Measurements from ENCODE around the gene SLITRK3.

GRCh38 chr3:165169368-165169767, 26.8 kb downstream of the SLITRK3 start:
- TF ChIP-seq, protein P1, sequence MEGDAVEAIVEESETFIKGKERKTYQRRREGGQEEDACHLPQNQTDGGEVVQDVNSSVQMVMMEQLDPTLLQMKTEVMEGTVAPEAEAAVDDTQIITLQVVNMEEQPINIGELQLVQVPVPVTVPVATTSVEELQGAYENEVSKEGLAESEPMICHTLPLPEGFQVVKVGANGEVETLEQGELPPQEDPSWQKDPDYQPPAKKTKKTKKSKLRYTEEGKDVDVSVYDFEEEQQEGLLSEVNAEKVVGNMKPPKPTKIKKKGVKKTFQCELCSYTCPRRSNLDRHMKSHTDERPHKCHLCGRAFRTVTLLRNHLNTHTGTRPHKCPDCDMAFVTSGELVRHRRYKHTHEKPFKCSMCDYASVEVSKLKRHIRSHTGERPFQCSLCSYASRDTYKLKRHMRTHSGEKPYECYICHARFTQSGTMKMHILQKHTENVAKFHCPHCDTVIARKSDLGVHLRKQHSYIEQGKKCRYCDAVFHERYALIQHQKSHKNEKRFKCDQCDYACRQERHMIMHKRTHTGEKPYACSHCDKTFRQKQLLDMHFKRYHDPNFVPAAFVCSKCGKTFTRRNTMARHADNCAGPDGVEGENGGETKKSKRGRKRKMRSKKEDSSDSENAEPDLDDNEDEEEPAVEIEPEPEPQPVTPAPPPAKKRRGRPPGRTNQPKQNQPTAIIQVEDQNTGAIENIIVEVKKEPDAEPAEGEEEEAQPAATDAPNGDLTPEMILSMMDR (IDR thresholded peaks at IDR 0.05; ENCODE audit: borderline replicate concordance, extremely low read depth, low read length, poor library complexity, severe bottlenecking): no peak
- TF ChIP-seq EZH2 (IDR thresholded peaks at IDR 0.05; ENCODE audit: borderline replicate concordance, low read depth, low read length, severe bottlenecking): no peak
